ENCODE data around the gene SOCS7.
"Not testable (repeated sequence)": the region's sequence is repeated elsewhere in the genome, so short reads cannot be mapped to it uniquely, and the experiment has no call there.

SOCS7 gene

GRCh38 chr17:38434178-38434665, 82.6 kb downstream of the SOCS7 start:
- H3K4me1 ChIP-seq (ENCODE audit: control insufficient read depth, low read length) = no peaks in the 10 kb centered on the region
- TF ChIP-seq EZH2phosphoT487 (IDR thresholded peaks at IDR 0.05; ENCODE audit: borderline replicate concordance, low read length) (no peak), CTCF (IDR thresholded peaks at IDR 0.05; ENCODE audit: low read depth, low read length, poor library complexity, severe bottlenecking) (no peak)
- no peak overlapping the region for H3K27ac ChIP-seq (ENCODE audit: low read depth, low read length)
- no peak overlapping the region for H3K4me3 ChIP-seq (ENCODE audit: low read length)
- H3K4me2 ChIP-seq (ENCODE audit: low read length) = no peak overlapping the region
- H3K36me3 ChIP-seq (ENCODE audit: control insufficient read depth, low read length) = no peaks in the 10 kb centered on the region
- peaks cover 28% of the 10 kb centered on the region for H3K27me3 ChIP-seq (ENCODE audit: control insufficient read depth, low read length)
- no peaks in the 10 kb centered on the region for H3F3A ChIP-seq (ENCODE audit: control insufficient read depth, insufficient read depth)
- H3K79me2 ChIP-seq (ENCODE audit: control insufficient read depth, low read length) = no peaks in the 10 kb centered on the region
- H3K9me2 ChIP-seq (replicated peaks; ENCODE audit: control insufficient read depth, low read length) = no peaks in the 10 kb centered on the region
- no peaks in the 10 kb centered on the region for H4K20me1 ChIP-seq (ENCODE audit: control insufficient read depth, insufficient read depth, low read depth, low read length)
- no peaks in the 10 kb centered on the region for H3K9me3 ChIP-seq (ENCODE audit: control insufficient read depth, insufficient read depth, low read length)

GRCh38 chr17:38435795-38436194, 84.2 kb downstream of the SOCS7 start:
- no peak for TF ChIP-seq EZH2phosphoT487 (IDR thresholded peaks at IDR 0.05; ENCODE audit: borderline replicate concordance, low read length)
- no peak for TF ChIP-seq CTCF (IDR thresholded peaks at IDR 0.05; ENCODE audit: low read depth, low read length, poor library complexity, severe bottlenecking)
- H4K20me1 ChIP-seq (ENCODE audit: control insufficient read depth, insufficient read depth, low read depth, low read length) = no peaks in the 10 kb centered on the region
- no peaks in the 10 kb centered on the region for H3K9me2 ChIP-seq (replicated peaks; ENCODE audit: control insufficient read depth, low read length)
- H3K4me1 ChIP-seq (ENCODE audit: control insufficient read depth, low read length) = no peaks in the 10 kb centered on the region
- no peaks in the 10 kb centered on the region for H3F3A ChIP-seq (ENCODE audit: control insufficient read depth, insufficient read depth)
- no peaks in the 10 kb centered on the region for H3K36me3 ChIP-seq (ENCODE audit: control insufficient read depth, low read length)
- no peak overlapping the region for H3K4me3 ChIP-seq (ENCODE audit: low read length)
- no peak overlapping the region for H3K27ac ChIP-seq (ENCODE audit: low read depth, low read length)
- no peaks in the 10 kb centered on the region for H3K9me3 ChIP-seq (ENCODE audit: control insufficient read depth, insufficient read depth, low read length)
- H3K27me3 ChIP-seq (ENCODE audit: control insufficient read depth, low read length) = peaks cover 14% of the 10 kb centered on the region
- no peaks in the 10 kb centered on the region for H3K79me2 ChIP-seq (ENCODE audit: control insufficient read depth, low read length)
- no peak overlapping the region for H3K4me2 ChIP-seq (ENCODE audit: low read length)

- no peak overlapping the region for H3K27ac ChIP-seq (ENCODE audit: low read depth, low read length)
- TF ChIP-seq CTCF (IDR thresholded peaks at IDR 0.05; ENCODE audit: low read depth, low read length, poor library complexity, severe bottlenecking) (no peak), EZH2phosphoT487 (IDR thresholded peaks at IDR 0.05; ENCODE audit: borderline replicate concordance, low read length) (no peak)
- peaks cover 11% of the 10 kb centered on the region for H3K27me3 ChIP-seq (ENCODE audit: control insufficient read depth, low read length)
- no peaks in the 10 kb centered on the region for H3K9me2 ChIP-seq (replicated peaks; ENCODE audit: control insufficient read depth, low read length)
- H3K4me3 ChIP-seq (ENCODE audit: low read length) = no peak overlapping the region
- H4K20me1 ChIP-seq (ENCODE audit: control insufficient read depth, insufficient read depth, low read depth, low read length) = no peaks in the 10 kb centered on the region
- no peaks in the 10 kb centered on the region for H3F3A ChIP-seq (ENCODE audit: control insufficient read depth, insufficient read depth)
- H3K4me1 ChIP-seq (ENCODE audit: control insufficient read depth, low read length) = no peaks in the 10 kb centered on the region
- no peaks in the 10 kb centered on the region for H3K36me3 ChIP-seq (ENCODE audit: control insufficient read depth, low read length)
- H3K79me2 ChIP-seq (ENCODE audit: control insufficient read depth, low read length) = no peaks in the 10 kb centered on the region
- H3K9me3 ChIP-seq (ENCODE audit: control insufficient read depth, insufficient read depth, low read length) = no peaks in the 10 kb centered on the region
- H3K4me2 ChIP-seq (ENCODE audit: low read length) = no peak overlapping the region
Observed at GRCh38 chr17:38436386-38436785, 84.7 kb downstream of the SOCS7 start.

GRCh38 chr17:38437313-38437712, 85.7 kb downstream of the SOCS7 start:
- H3K79me2 ChIP-seq (ENCODE audit: control insufficient read depth, low read length); H3K36me3 ChIP-seq (ENCODE audit: control insufficient read depth, low read length); H3F3A ChIP-seq (ENCODE audit: control insufficient read depth, insufficient read depth); H4K20me1 ChIP-seq (ENCODE audit: control insufficient read depth, insufficient read depth, low read depth, low read length); H3K27me3 ChIP-seq (ENCODE audit: control insufficient read depth, low read length); H3K9me3 ChIP-seq (ENCODE audit: control insufficient read depth, insufficient read depth, low read length); H3K4me3 ChIP-seq (ENCODE audit: low read length); H3K4me2 ChIP-seq (ENCODE audit: low read length); H3K27ac ChIP-seq (ENCODE audit: low read depth, low read length); H3K9me2 ChIP-seq (replicated peaks; ENCODE audit: control insufficient read depth, low read length); H3K4me1 ChIP-seq (ENCODE audit: control insufficient read depth, low read length): not testable (repeated sequence)
